ENCODE data around the gene HFM1.
"Not testable (repeated sequence)": the region's sequence is repeated elsewhere in the genome, so short reads cannot be mapped to it uniquely, and the experiment has no call there.

The HFM1 gene

DNA sequence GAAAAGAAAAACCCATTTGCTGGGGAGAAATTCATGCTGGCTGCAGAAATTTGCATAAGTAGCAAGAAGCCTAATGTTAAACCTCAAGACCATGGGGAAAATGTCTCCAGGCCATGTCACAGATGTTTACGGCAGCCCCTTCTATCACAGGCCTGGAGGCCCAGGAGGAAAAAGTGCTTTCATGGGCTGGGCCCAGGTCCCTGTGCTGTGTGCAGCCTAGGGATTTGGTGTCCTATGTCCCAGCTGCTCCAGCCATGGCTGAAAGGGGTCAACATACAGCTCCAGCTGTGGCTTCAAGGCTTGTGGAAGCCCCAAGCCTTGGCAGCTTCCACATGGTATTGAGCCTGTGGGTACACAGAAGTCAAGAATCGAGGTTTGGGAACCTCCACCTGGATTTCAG is 93.0 kb downstream of the HFM1 start:
- TF ChIP-seq, protein P1, sequence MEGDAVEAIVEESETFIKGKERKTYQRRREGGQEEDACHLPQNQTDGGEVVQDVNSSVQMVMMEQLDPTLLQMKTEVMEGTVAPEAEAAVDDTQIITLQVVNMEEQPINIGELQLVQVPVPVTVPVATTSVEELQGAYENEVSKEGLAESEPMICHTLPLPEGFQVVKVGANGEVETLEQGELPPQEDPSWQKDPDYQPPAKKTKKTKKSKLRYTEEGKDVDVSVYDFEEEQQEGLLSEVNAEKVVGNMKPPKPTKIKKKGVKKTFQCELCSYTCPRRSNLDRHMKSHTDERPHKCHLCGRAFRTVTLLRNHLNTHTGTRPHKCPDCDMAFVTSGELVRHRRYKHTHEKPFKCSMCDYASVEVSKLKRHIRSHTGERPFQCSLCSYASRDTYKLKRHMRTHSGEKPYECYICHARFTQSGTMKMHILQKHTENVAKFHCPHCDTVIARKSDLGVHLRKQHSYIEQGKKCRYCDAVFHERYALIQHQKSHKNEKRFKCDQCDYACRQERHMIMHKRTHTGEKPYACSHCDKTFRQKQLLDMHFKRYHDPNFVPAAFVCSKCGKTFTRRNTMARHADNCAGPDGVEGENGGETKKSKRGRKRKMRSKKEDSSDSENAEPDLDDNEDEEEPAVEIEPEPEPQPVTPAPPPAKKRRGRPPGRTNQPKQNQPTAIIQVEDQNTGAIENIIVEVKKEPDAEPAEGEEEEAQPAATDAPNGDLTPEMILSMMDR (conservative IDR thresholded peaks at IDR 0.05; ENCODE audit: low read length), result no peak
- DNase-seq (ENCODE audit: low read depth), result no peak
- no peak overlapping the region for H3K4me3 ChIP-seq (ENCODE audit: low read length)

DNA sequence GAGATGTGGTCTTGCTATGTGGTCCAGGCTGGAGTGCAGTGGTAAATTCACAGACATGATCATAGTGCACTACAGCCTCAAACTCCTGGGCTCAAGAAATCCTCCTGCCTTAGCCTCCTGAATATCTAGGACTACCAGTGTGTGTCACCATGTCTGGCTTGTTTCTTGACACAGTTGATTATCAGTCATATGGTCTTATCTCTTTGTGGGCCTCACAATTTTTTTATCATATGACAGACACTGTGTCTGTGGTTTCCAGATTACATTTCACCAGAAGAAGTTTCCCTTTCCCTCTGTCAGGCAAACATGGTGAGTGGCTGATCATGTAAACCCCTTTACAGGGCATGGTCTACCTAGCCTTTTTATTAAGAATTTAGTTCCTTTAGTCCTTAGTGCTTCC is 96.1 kb downstream of the HFM1 start:
- DNase-seq (ENCODE audit: low read depth), result no peak
- TF ChIP-seq, protein P1 (conservative IDR thresholded peaks at IDR 0.05; ENCODE audit: low read length), result no peak

DNA sequence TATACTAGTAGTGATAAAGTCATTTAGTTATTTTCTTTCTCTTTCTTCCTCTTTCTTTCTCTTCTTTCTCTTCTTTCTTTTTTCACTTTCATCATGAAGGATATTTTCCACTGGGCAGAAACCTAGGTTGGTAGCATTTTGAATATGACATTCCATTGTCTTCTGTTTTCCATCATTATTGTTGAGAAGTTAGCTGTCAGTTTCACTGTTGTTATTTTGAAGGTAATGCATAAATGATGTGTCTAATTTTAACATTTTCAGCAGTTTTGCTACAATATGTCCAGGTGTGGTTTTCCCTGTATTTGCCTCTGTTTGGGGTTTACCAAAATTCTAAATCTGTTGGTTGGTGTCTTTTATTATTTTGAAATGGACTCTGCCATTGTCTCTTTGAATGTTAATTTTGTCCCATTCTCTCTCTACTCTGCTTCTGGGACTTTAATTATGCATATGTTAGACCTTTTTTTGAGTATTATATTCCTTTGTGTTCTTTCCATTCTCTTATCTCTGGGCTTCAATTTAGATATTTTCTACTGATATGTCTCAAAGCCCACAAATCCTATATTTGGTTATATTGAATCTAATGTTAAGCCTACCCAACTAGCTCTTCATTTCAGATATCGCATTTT is 96.7 kb downstream of the HFM1 start:
- H3K4me3 ChIP-seq (ENCODE audit: low read length), result no peak overlapping the region
- DNase-seq (ENCODE audit: low read depth), result no peak
- TF ChIP-seq, protein P1 (conservative IDR thresholded peaks at IDR 0.05; ENCODE audit: low read length), result no peak

More for the DNA sequence above, 96.1 kb downstream of the HFM1 start:
- H3K4me3 ChIP-seq (ENCODE audit: low read length), result no peak overlapping the region

DNA sequence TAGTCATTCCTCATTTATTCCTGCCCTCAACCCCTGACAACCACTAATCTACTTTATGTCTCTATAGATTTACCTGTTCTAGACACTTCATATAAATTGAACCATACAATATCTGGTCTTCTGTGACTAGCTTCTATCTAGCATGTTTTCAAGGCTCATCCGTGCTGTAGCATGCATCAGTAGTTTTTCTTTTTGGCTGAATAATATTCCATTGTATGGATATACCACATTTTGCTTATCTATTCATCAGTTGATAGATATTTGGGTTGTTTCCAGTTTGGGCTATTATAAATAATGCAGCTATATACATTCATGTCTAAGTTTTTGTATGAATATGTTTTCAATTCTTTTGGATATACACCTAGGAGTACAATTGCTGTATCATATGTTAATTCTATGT is 101.5 kb downstream of the HFM1 start:
- no peak for DNase-seq (ENCODE audit: low read depth)
- TF ChIP-seq, protein P1 (conservative IDR thresholded peaks at IDR 0.05; ENCODE audit: low read length), result no peak
- H3K4me3 ChIP-seq (ENCODE audit: low read length), result no peak overlapping the region

DNA sequence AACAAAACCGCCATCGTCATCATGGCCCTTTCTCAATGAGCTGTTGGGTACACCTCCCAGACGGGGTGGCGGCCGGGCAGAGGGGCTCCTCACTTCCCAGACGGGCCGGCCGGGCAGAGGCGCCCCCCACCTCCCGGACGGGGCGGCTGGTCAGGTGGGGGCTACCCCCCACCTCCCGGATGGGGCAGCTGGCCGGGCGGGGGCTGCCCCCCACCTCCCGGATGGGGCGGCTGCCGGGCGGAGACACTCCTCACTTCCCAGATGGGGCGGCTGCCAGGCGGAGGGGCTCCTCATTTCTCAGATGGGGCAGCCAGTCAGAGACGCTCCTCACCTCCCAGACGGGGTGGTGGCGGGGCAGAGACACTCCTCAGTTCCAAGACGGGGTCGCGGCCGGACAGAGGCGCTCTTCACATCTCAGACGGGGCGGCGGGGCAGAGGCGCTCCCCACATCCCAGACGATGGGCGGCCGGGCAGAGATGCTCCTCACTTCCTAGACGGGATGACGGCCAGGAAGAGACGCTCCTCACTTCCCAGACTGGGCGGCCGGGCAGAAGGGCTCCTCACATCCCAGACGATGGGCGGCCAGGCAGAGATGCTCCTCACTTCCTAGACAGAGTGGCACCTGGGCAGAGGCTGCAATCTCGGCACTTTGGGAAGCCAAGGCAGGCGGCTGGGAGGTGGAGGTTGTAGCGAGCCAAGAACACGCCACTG is 115.6 kb downstream of the HFM1 start:
- not testable (repeated sequence) for DNase-seq (ENCODE audit: low read depth); H3K4me3 ChIP-seq (ENCODE audit: low read length)

DNA sequence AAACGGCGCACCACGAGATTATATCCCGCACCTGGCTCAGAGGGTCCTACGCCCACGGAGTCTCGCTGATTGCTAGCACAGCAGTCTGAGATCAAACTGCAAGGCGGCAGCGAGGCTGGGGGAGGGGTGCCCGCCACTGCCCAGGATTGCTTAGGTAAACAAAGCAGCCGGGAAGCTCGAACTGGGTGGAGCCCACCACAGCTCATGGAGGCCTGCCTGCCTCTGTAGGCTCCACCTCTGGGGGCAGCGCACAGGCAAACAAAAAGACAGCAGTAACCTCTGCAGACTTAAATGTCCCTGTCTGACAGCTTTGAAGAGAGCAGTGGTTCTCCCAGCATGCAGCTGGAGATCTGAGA is 117.7 kb downstream of the HFM1 start:
- DNase-seq (ENCODE audit: low read depth); H3K4me3 ChIP-seq (ENCODE audit: low read length): not testable (repeated sequence)

DNA sequence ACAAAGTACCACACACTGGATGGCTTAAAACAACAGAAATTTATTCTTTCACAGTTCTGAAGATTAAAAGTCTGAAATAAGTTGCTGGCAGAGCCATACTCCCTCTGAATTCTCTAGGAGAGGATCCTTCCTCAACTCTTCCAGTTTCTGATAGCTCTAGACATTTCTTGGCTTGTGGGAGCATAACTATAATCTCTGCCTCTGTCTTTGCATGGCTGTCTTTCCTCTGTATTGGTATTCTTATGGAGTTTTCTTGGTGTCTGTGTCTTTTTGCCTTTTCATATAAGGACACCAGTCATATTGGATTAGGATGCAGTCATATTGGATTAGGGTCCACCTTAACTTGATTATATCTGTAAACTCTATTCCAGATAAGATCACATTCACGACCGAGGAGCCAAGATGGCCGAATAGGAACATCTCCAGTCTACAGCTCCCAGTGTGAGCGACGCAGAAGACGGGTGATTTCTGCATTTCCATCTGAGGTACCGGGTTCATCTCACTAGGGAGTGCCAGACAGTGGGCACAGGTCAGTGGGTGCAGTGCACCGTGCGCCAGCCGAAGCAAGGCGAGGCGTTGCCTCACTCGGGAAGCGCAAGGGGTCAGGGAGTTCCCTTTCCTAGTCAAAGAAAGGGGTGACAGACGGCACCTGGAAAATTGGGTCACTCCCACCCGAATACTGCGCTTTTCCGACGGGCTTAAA is 118.2 kb downstream of the HFM1 start:
- DNase-seq (ENCODE audit: low read depth); H3K4me3 ChIP-seq (ENCODE audit: low read length): not testable (repeated sequence)

DNA sequence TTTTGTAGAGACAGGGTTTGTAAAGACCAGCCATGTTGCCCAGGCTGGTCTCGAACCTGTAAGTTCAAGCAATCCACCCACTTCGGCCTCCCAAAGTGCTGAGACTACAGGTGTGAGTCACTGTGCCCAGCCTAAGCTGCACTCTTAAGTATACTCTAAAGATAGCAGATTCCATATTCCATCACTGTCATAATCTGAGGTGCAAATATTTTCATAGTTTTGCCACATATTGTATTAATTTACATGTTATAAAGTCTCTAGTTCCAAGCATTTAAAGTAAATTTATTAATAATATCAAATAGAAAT is 121.3 kb downstream of the HFM1 start:
- no peak for DNase-seq (ENCODE audit: low read depth)
- no peak overlapping the region for H3K4me3 ChIP-seq (ENCODE audit: low read length)
- TF ChIP-seq, protein P1 (conservative IDR thresholded peaks at IDR 0.05; ENCODE audit: low read length), result no peak

Measured in AG10803 (cell line).